H7 (cell line): Measurements from ENCODE around the gene CAT. TPM values are rescaled to one million over a fixed set of nuclear protein-coding genes. Genes with fewer than 3 reads are reported as not detected.

Experiments used
- DNase-seq: peaks from one replicate; pipeline ENCODE4 v3.0.0; 2012
- H3K27me3 ChIP-seq: 2 replicates; pipeline ENCODE4 v1.6.0; 2011; ENCODE audit warnings: mild to moderate bottlenecking, low read length; ENCODE audit not compliant: control insufficient read depth, insufficient read depth
- H3K36me3 ChIP-seq: replicated peaks from 2 replicates; pipeline ENCODE4 v1.5.1; 2011; ENCODE audit warnings: low read length; ENCODE audit not compliant: control insufficient read depth, insufficient read depth
- H3K4me3 ChIP-seq: 2 replicates; pipeline ENCODE4 v1.5.1; 2011; ENCODE audit warnings: low read depth, mild to moderate bottlenecking, control low read depth, low read length, moderate library complexity; ENCODE audit not compliant: insufficient read depth
- total RNA-seq: library from RNA; depleted of rRNA; stranded (reverse); fragments of >200 nt; shearing (Covaris generic); gene quantifications from 2 replicates; pipeline ENCODE4 v1.2.3, GENCODE V29; 2014

Gene CAT
- total RNA-seq, 1 experiment from 2014 or later = not detected

DNA sequence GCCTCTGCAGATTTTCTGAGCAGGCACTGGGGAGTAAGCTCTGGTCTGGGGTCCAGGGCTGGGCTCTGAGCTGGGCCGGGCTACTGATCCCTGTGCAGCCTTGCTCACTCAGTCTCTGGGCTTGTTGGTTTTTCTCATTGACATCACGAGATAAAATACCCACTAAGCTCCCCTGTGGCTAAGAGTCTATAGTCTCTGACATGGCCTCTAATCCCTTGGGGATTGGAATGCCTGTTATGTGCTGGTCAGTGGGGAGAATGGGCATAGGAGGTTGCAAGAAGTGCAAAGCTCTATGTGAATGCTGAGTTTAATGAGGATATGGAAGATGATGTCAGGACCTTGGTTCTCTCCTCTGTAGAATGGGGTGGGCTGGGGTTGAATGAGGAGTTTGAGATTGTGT lies 51.6 kb downstream of the CAT start:
- no peaks in the 10 kb centered on the region for H3K27me3 ChIP-seq
- DNase-seq = no peak

GRCh38 chr11:34492806-34493414 lies 54.2 kb downstream of the CAT start:
- H3K27me3 ChIP-seq = no peaks in the 10 kb centered on the region
- no peak overlapping the region for H3K4me3 ChIP-seq
- DNase-seq = peak; percentile 67
- H3K36me3 ChIP-seq = no peaks in the 10 kb centered on the region; the same call in 1 of the 2 replicates

More for the DNA sequence above, 51.6 kb downstream of the CAT start:
- H3K4me3 ChIP-seq = no peak overlapping the region
- no peaks in the 10 kb centered on the region for H3K36me3 ChIP-seq

GRCh38 chr11:34493468-34493867 lies 54.7 kb downstream of the CAT start:
- Histone ChIP-seq H3K27me3 (no peaks in the 10 kb centered on the region), H3K4me3 (no peak overlapping the region), H3K36me3 (no peaks in the 10 kb centered on the region; the same call in 1 of the 2 replicates)
- DNase-seq = no peak

DNA sequence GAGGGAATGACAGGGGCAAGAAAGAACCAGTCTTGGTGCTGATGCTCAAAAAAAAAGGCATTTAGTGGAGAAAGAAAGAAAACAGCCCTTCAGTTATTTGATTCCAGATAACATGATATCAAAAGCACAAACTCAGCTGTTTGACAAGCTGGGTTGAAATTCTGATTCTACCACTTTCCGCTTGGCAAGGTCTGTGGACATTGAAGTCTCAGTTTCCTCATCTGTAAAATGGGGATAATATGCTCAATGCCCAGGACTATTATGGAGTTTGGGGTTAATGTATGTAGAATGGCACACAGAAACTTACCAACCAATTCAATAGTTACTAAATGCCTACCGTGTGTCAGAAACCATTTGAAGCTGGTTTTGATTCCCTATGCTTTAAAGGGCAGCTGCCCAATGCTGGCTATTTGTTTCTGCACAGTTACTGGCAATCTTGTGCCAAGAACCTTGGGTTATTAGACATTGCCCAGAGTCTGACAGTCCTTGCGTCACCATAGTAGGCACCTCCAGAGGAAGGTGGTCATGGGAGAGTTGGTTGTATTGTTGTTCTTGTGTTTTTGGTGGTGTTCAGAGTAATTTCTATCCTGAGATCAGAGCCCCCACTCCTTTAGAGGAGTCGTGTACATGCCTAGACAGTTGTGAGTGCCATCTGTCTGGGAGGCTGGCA lies 55.3 kb downstream of the CAT start:
- no peaks in the 10 kb centered on the region for H3K27me3 ChIP-seq
- H3K4me3 ChIP-seq = no peak overlapping the region
- H3K36me3 ChIP-seq = no peaks in the 10 kb centered on the region; the same call in 1 of the 2 replicates
- no peak for DNase-seq

DNA sequence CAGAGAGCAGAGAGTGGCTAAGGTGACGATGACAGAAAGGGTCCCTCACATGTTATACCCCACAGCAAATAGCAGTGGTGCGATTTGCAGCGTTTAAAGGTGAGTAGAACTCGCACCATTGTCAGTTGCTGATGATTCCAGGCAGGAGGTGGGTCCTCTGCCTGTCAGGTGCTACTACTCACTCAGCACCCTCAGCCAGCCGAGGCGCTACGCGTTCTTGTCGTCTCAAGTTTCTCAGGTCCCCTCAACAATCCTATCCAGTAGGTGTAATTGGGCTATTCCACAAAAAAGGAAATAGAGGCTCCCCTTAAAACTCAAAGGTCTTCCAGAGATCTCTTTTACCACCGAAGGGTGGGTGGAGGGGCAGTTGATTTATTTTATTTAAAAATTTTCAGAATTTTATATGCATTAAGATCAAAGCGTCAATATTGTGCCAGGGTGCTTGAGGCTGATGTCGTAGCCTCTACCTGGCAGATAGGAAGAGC lies 56.5 kb downstream of the CAT start:
- Histone ChIP-seq H3K36me3 (no peaks in the 10 kb centered on the region; the same call in 1 of the 2 replicates), H3K4me3 (no peak overlapping the region), H3K27me3 (no peaks in the 10 kb centered on the region)
- no peak for DNase-seq

- no peak overlapping the region for H3K4me3 ChIP-seq
- peak; percentile 33 for DNase-seq
- no peaks in the 10 kb centered on the region; the same call in 1 of the 2 replicates for H3K36me3 ChIP-seq
- H3K27me3 ChIP-seq = no peaks in the 10 kb centered on the region
Measured at GRCh38 chr11:34495724-34496377, 57.1 kb downstream of the CAT start.

DNA sequence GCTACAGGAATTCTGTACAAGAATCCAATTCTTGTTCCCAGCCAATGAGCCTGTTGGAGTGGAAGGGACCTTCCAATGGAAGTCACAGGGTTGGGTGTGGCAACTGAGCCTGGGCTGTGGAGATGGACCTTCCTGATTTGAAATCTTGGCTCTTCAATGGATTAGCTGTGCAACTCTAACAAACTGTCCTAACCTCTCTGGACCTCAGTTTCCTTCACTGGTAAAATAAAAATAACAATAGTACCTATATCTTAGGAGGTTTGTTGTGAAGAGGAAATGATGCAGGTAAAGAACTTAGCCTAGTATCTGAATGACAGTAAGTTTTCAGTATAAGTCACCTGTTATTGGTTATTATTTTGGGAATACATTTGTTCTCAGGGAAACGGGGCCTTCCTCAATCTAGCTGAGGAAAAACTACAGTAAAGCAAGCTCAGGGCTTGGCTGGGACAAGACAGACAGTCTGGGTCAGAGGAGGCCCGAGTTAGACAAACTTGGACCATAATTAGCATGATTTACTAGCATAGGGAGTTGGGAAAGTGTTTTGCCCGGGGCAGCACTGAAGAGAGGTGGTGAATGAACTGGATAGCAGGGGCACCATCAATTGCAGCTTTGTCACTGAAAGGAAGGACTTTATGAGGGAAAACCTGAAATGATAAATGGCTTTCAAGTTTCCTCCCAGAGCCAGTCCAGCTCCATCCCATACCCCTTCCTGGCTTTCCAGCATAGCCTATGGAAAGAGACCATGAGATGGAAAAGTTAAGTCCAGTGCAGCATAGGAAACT lies 61.2 kb downstream of the CAT start:
- Histone ChIP-seq H3K27me3 (no peaks in the 10 kb centered on the region), H3K4me3 (no peak overlapping the region), H3K36me3 (no peaks in the 10 kb centered on the region; the same call in 1 of the 2 replicates)
- DNase-seq = no peak

GRCh38 chr11:34501500-34501899 lies 62.8 kb downstream of the CAT start:
- DNase-seq = no peak
- Histone ChIP-seq H3K36me3 (no peaks in the 10 kb centered on the region; the same call in 1 of the 2 replicates), H3K4me3 (no peak overlapping the region), H3K27me3 (no peaks in the 10 kb centered on the region)

- H3K36me3 ChIP-seq = no peaks in the 10 kb centered on the region; the same call in 1 of the 2 replicates
- DNase-seq = no peak
- H3K27me3 ChIP-seq = no peaks in the 10 kb centered on the region
- H3K4me3 ChIP-seq = no peak overlapping the region
Measured at GRCh38 chr11:34501949-34502348, 63.2 kb downstream of the CAT start.

DNA sequence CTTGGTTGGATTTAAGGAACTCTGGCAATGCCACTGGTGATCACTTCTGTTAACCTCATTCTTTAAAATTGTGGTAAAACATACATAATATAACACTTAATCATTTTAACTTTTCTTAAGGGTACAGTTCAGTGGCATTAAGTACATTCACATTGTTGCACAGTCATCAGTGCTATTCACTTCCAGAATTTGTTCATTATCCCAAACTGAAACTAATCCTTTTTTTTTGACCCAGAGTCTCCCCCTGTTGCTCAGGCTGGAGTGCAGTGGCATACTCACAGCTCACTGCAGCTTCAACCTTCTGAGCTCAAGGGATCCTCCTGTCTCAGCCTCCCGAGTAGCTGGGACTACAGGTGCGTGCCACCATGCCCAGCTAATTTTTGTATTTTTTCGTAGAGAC lies 64.2 kb downstream of the CAT start:
- no peak for DNase-seq

GRCh38 chr11:34505874-34506273 lies 67.1 kb downstream of the CAT start:
- no peaks in the 10 kb centered on the region for H3K36me3 ChIP-seq
- no peak for DNase-seq
- no peak overlapping the region for H3K4me3 ChIP-seq
- H3K27me3 ChIP-seq = no peaks in the 10 kb centered on the region

More for the DNA sequence above, 64.2 kb downstream of the CAT start:
- no peak overlapping the region for H3K4me3 ChIP-seq
- H3K27me3 ChIP-seq = no peaks in the 10 kb centered on the region
- H3K36me3 ChIP-seq = no peaks in the 10 kb centered on the region

DNA sequence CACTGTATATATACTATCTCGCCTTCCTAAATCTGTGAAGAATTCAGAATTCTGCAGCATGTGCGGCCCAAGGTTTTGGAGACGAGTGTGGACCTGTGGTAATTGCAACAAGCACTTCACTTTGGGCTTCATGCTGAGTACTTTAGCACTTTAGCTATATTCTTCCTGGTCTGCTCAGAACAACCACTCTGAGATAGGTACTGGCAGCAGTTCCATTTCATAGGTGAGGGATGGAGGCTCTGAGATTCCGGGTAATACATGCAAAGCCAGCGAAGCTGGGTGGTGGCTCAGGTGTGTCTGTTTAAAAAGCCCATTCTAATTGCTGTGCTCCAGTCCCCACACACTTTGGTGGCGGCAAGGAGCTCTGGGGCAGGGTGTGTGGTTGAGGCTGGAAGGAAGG lies 68.4 kb downstream of the CAT start:
- H3K4me3 ChIP-seq = no peak overlapping the region
- H3K27me3 ChIP-seq = no peaks in the 10 kb centered on the region
- no peaks in the 10 kb centered on the region for H3K36me3 ChIP-seq
- no peak for DNase-seq

GRCh38 chr11:34507610-34508009 lies 68.9 kb downstream of the CAT start:
- no peaks in the 10 kb centered on the region for H3K36me3 ChIP-seq
- no peak for DNase-seq

GRCh38 chr11:34508524-34508923 lies 69.8 kb downstream of the CAT start:
- DNase-seq = no peak
- no peak overlapping the region for H3K4me3 ChIP-seq
- no peaks in the 10 kb centered on the region for H3K36me3 ChIP-seq
- H3K27me3 ChIP-seq = no peaks in the 10 kb centered on the region

More at GRCh38 chr11:34507610-34508009, 68.9 kb downstream of the CAT start:
- H3K27me3 ChIP-seq = no peaks in the 10 kb centered on the region
- no peak overlapping the region for H3K4me3 ChIP-seq
